ENCODE results near the gene UTS2R.

Gene UTS2R

GRCh38 chr17:82389379-82389778, 17.8 kb downstream of the UTS2R start:
- no peak for DNase-seq (ENCODE audit: low spot score)

GRCh38 chr17:82390015-82390859, 18.7 kb downstream of the UTS2R start:
- DNase-seq (ENCODE audit: low spot score), result no peak

GRCh38 chr17:82390860-82391435, 19.4 kb downstream of the UTS2R start:
- no peak for DNase-seq (ENCODE audit: low spot score)

- no peak for DNase-seq (ENCODE audit: low spot score)
Observed at GRCh38 chr17:82391496-82392066, 20.0 kb downstream of the UTS2R start.

GRCh38 chr17:82392209-82392920, 20.8 kb downstream of the UTS2R start:
- DNase-seq (ENCODE audit: low spot score), result no peak

GRCh38 chr17:82392941-82393340, 21.4 kb downstream of the UTS2R start:
- DNase-seq (ENCODE audit: low spot score), result no peak

DNA sequence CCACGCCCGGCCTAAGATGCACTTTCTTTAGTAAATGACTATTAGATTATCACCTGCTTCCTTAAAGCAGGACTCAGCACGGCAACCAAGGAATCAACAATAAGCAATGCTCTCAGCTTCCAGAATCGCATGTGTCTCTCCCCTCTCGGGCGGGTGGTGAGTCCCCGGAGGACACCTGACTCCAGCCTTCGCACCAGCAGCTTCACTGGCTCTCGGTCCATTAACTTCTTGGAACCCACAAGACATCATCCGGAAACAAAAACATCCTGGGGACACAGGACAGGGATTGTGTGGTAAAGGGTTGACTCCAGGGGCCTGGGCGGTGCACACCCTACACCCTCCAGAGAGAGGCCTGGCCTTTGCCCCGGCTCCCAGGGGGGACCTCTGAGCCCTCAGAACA, 22.7 kb downstream of the UTS2R start:
- DNase-seq (ENCODE audit: low spot score), result no peak

DNA sequence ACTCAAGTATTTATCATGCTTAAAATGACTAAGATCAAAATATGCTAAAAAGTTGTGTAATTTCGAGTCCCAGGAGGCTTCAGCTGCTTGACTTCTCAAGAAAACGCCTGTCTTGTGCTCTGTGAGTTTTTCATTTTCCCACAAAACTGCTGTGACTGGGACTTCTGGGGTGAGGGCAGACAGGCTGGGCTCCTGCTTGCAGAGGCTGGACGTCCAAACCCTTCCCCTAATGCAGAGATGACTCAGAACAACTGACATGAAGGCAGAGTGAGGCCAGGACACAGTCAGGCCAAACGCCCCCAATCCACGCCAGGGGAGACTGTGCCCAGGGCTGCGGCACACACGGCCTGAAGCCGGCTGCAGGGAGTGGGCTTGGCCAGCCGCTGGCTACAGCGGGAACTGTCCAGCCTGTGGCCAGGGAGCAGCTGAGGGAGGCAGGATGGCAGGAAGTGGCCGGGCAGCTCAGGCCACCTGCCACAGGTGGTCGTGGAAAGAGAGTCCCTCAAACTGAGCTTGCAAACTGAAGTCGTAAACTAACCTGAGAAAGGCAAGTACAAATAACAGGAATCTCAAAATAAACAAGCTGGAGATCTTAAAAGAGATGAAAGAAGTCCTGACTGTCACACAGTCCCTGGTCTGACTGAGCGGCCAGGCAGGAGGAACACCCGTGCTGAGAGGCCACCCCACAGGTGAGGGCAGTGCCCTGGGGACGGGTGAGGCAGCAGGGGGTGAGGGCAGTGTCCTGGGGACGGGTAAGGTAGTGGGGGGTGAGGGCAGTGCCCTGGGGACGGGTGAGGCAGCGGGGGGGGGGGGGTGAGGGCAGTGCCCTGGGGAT, 25.3 kb downstream of the UTS2R start:
- DNase-seq (ENCODE audit: low spot score), result no peak

DNA sequence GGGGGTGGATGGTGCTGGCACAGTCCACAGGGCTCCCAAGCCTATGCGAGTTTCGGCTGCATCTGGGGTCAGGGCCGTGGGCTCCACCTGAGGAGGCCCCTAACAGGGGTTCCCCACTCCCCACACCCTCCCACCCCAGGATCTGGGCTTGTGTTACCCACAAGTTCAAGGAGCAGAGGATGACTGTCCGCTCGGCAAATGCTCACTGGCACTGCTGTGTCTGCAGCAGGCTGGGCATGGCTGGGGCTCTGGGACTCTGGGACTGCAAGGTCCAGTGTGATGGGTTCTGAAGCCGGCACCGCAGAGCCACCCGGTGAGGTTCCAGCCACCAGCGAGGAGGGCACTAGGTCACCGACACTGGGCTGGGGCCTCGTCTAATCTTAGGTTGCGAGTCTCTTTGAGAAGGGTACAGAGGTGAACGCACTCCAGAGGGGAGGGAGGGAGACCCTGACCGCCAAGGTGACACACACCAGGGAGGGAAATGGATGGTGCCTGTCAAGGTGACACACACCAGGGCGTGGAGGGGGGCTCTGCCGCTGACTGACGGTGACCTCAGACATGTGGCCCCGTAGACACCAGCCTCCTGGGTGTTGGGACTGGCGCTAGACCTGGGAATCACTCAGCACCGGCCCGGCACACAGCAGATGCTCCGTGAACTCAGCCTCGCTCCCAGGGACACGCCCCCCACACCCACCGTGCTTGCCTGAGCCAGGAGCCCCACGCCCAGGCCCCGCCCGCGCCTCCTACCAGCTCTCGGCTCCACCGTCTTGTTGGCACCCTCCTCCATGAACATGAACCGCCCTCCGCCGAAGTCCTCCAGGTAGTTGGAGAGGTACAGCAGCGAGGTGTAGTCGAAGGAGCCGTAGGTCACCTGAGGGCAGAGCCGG, 26.1 kb downstream of the UTS2R start:
- no peak for DNase-seq (ENCODE audit: low spot score)

- peak; percentile 66 for DNase-seq (ENCODE audit: low spot score)
Observed at GRCh38 chr17:82399041-82399441, 27.5 kb downstream of the UTS2R start.

DNA sequence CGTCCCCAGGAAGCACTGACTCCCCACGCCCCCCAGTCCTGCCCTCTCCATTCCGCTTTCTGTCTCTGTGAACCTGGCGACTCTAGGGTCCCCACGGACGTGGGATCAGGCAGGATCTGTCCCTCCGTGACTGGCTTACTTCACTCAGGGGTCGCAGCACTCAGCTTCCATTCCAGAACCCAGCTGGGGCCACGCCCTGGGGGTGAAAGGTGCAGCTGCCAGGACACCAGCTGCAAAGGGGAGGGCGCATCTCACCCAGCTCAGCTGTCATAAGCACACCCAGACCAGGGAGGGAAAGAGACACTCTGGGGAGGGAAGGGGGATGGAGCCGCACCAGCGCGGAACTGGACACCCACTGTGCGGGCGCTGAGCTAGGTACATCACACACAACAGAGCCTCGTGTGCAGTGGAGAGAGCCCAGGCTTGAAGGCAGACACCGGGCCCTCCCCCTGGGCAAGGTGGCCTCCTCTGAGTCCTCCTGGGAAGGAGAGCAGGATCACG, 28.1 kb downstream of the UTS2R start:
- DNase-seq (ENCODE audit: low spot score), result no peak

DNA sequence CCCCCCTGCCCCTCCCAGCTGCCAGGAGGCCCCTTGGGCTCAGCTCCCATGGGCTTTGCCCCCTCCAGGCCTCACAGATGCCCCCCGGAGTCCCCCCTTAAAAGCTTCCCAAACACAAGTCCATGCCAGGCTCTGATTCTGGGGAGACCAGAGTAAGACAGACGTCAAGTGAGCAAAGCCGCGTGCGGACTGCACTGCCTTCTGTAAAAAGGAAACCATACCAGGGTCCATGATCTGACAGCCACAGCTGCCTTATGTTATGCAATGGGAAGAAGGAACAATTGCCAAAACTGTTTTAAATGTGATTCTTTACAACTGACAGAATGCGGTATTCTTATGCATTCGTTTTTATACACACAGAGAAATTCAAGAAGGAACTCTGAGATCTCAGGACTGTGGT, 28.6 kb downstream of the UTS2R start:
- DNase-seq (ENCODE audit: low spot score), result no peak

- peak; percentile 63 for DNase-seq (ENCODE audit: low spot score)
Observed at GRCh38 chr17:82400830-82401229, 29.3 kb downstream of the UTS2R start.

GRCh38 chr17:82402865-82403264, 31.3 kb downstream of the UTS2R start:
- no peak for DNase-seq (ENCODE audit: low spot score)

- DNase-seq (ENCODE audit: low spot score), result no peak
Observed at GRCh38 chr17:82403662-82404660, 32.4 kb downstream of the UTS2R start.

GRCh38 chr17:82405051-82405450, 33.5 kb downstream of the UTS2R start:
- no peak for DNase-seq (ENCODE audit: low spot score)

- no peak for DNase-seq (ENCODE audit: low spot score)
Observed at GRCh38 chr17:82406131-82406671, 34.6 kb downstream of the UTS2R start.

DNA sequence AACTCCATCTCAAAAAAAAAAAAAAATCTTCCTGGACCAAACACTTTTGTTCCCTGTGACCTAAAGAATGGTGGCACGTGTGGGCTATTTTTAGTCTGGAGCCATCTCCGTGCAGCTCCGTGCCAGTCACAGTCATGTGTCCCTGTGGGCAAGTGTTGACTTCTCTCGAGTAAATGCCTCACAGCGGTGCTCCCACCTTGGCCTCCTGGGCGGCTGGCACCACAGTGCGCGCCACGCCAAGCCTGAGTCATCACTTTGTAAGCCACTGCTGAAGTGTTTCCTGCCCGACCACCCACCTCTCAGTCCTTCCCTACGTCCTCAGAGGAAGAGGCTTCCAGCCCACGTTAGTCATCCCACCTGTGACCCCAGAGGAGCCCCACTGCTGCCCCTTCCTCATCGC, 35.7 kb downstream of the UTS2R start:
- no peak for DNase-seq (ENCODE audit: low spot score)

Measured in Ammon's horn (tissue), 1 donor.